HL-60 (cell line): ENCODE measurements around the gene ABL1.

Experiments used
- DNase-seq, 2 experiments: peaks; one replicate each; pipeline ENCODE4 v3.0.0-alpha.2; 2010 to 2020; ENCODE audit warnings: low read depth in 1 of 2, low spot score in 1 of 2
- H3K27ac ChIP-seq: fragments of 250-450 bp; sonication (Bioruptor Pico); replicated peaks from 2 replicates; pipeline ENCODE4 v1.5.1; 2020; ENCODE audit warnings: mild to moderate bottlenecking, moderate library complexity
- H3K27me3 ChIP-seq: fragments of 250-450 bp; sonication (Bioruptor Pico); 2 replicates; pipeline ENCODE4 v1.5.1; 2021; ENCODE audit warnings: mild to moderate bottlenecking, moderate library complexity; ENCODE audit not compliant: insufficient read depth, poor library complexity, severe bottlenecking
- H3K4me3 ChIP-seq: replicated peaks from 2 replicates; pipeline ENCODE4 v1.5.1; 2011; ENCODE audit warnings: mild to moderate bottlenecking, control low read depth, low read length; ENCODE audit not compliant: insufficient read depth
- GABPA ChIP-seq: IDR thresholded peaks from 2 replicates; pipeline ENCODE4 v1.6.1; 2012; ENCODE audit warnings: low read depth
- POLR2AphosphoS5 ChIP-seq: IDR thresholded peaks from 2 replicates; pipeline ENCODE4 v1.6.1; 2012; ENCODE audit warnings: low read depth
- REST ChIP-seq: IDR thresholded peaks from 2 replicates; pipeline ENCODE4 v1.6.1; 2012; ENCODE audit warnings: low read depth; ENCODE audit not compliant: insufficient replicate concordance
- SPI1 ChIP-seq: IDR thresholded peaks from 2 replicates; pipeline ENCODE4 v1.6.1; 2012; ENCODE audit warnings: low read depth, mild to moderate bottlenecking, borderline replicate concordance
- TF ChIP-seq, protein P1 (sequence below): IDR thresholded peaks from one replicate; pipeline ENCODE4 v1.5.1; 2011; ENCODE audit warnings: low read length, control low read depth, inconsistent platforms; ENCODE audit not compliant: insufficient read depth

The ABL1 gene

GRCh38 chr9:130860458-130861316 lies 25.6 kb downstream of the ABL1 start:
- no peak overlapping the region for H3K4me3 ChIP-seq
- TF ChIP-seq POLR2AphosphoS5 = no peak
- TF ChIP-seq REST = no peak
- no peak for TF ChIP-seq SPI1
- TF ChIP-seq GABPA = no peak
- TF ChIP-seq, protein P1, sequence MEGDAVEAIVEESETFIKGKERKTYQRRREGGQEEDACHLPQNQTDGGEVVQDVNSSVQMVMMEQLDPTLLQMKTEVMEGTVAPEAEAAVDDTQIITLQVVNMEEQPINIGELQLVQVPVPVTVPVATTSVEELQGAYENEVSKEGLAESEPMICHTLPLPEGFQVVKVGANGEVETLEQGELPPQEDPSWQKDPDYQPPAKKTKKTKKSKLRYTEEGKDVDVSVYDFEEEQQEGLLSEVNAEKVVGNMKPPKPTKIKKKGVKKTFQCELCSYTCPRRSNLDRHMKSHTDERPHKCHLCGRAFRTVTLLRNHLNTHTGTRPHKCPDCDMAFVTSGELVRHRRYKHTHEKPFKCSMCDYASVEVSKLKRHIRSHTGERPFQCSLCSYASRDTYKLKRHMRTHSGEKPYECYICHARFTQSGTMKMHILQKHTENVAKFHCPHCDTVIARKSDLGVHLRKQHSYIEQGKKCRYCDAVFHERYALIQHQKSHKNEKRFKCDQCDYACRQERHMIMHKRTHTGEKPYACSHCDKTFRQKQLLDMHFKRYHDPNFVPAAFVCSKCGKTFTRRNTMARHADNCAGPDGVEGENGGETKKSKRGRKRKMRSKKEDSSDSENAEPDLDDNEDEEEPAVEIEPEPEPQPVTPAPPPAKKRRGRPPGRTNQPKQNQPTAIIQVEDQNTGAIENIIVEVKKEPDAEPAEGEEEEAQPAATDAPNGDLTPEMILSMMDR = no peak
- no peak for DNase-seq
- no peaks in the 10 kb centered on the region for H3K27me3 ChIP-seq
- no peak overlapping the region for H3K27ac ChIP-seq

DNA sequence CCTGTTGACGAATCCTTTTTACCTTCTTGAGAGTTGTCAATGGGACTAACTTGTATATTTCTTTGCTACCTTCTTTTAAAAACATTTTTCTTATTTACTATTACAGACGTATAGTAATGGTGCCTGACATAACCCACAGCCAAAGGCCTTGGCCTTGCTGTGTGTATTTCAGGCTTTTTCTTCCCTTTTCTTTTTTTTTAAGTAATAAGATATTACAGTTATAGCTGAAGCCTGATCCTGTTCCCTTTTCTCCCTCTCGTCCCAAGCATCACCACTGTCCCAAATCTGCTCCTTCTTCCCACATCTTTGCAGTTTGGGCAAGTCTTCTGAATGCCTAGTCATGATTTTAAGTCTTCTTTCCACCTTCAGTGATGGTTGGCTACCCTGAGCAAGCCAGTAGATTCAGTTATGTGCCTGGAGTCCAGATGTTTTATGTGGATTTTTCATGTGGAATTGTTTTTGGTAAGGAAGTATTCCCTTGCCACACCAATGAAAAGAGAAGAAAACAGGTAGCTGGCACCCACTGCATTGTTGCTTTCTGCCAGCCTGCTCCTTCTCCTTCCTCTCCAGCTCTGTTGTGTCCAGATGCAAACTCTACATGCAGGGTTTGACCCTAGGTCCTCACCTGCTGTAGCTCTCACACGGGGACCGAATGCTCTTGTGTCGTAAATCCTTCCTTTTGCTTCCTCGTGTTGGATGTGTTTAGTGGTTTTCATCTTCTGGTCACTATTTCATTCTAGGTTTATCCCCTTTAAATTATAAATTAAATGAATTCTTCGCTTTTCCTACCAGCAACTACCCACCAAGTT lies 26.5 kb downstream of the ABL1 start:
- no peak overlapping the region for H3K4me3 ChIP-seq
- TF ChIP-seq SPI1 = no peak
- TF ChIP-seq POLR2AphosphoS5 = no peak
- TF ChIP-seq REST = no peak
- TF ChIP-seq GABPA = no peak
- TF ChIP-seq, protein P1 = no peak
- no peaks in the 10 kb centered on the region for H3K27me3 ChIP-seq
- no peak for DNase-seq
- H3K27ac ChIP-seq = no peak overlapping the region

- Histone ChIP-seq H3K27ac (no peak overlapping the region), H3K27me3 (no peaks in the 10 kb centered on the region), H3K4me3 (no peak overlapping the region)
- DNase-seq = no peak
- TF ChIP-seq, protein P1 = no peak
- no peak for TF ChIP-seq SPI1
- no peak for TF ChIP-seq REST
- TF ChIP-seq POLR2AphosphoS5 = no peak
- TF ChIP-seq GABPA = no peak
Measured at GRCh38 chr9:130862217-130862616, 27.2 kb downstream of the ABL1 start.
